Body of pancreas (tissue), 4 donors: ENCODE data around the gene SIN3A. TPM values are rescaled to one million over a fixed set of nuclear protein-coding genes. Genes with fewer than 3 reads are reported as not detected.

Source experiments
- ATAC-seq: fragments of 150-250 bp; one replicate; pipeline ENCODE4 v1.9.1; 2016
- DNase-seq, 4 donors: peaks; one replicate each; pipeline ENCODE4 v3.0.0-alpha.2; 2019
- H3K27ac ChIP-seq, 4 donors: fragments of 200-600 bp; sonication (generic); 1 replicate in 3 of 4; 2 replicates in 1 of 4; pipeline versions ENCODE4 v1.5.1 to v1.6.1; 2016 to 2019; ENCODE audit warnings: mild to moderate bottlenecking in 1 of 4, mixed read lengths in 1 of 4, moderate library complexity in 1 of 4
- H3K27me3 ChIP-seq, 2 donors: fragments of 200-600 bp; sonication (generic); one replicate each; pipeline ENCODE4 v1.6.0; 2016; ENCODE audit warnings: mild to moderate bottlenecking in 1 of 2
- H3K36me3 ChIP-seq, 2 donors: fragments of 200-600 bp; sonication (generic); replicated peaks in 1 of 2; 2 replicates each; pipeline ENCODE4 v1.5.1; 2016; ENCODE audit warnings: low read depth in 2 of 2; ENCODE audit not compliant: insufficient read depth in 1 of 2
- H3K4me1 ChIP-seq: fragments of 200-600 bp; sonication (generic); one replicate; pipeline ENCODE4 v1.6.0; 2016
- H3K4me3 ChIP-seq, 2 donors: fragments of 200-600 bp; sonication (generic); 1 replicate in 1 of 2; 2 replicates in 1 of 2; pipeline ENCODE4 v1.5.1; 2016 to 2019
- H3K9me3 ChIP-seq, 3 donors: fragments of 200-600 bp; sonication (generic); 1 replicate in 2 of 3; 2 replicates in 1 of 3; pipeline ENCODE4 v1.5.1; 2016
- POLR2A ChIP-seq, 3 donors: fragments of 450-650 bp; IDR thresholded peaks; one replicate each; pipeline ENCODE4 v1.6.1; 2016; ENCODE audit warnings: antibody characterized with exemption in 3 of 3, mild to moderate bottlenecking in 2 of 3
- WGBS, 2 donors: methylation state at CpG; one replicate each; pipeline ENCODE4 v1.1.5; 2017; 5-methylcytosine and 5-hydroxymethylcytosine counted together
- intact Hi-C: fragments of 100-400 bp; cut with DNase I; formaldehyde crosslinking; loops from one replicate; pipeline ENCODE4 v1.15.1; 2023
- total RNA-seq, 2 donors: library from RNA; depleted of rRNA; stranded (reverse); fragments of >200 nt; gene quantifications; one replicate each; pipeline ENCODE4 v1.1.0, GENCODE V29; 2016
- TF ChIP-seq, protein P1 (sequence below), 7 experiments: fragments of 450-650 bp in 4 of 7; fragments of 200-600 bp in 3 of 7; sonication (generic) in 3 of 7; IDR thresholded peaks; one replicate each; pipeline ENCODE4 v1.5.1; 2016 to 2019; ENCODE audit warnings: antibody characterized with exemption in 7 of 7

SIN3A gene
- total RNA-seq, 2 donors from 2014 or later: 17.1 to 23.1 TPM

DNA sequence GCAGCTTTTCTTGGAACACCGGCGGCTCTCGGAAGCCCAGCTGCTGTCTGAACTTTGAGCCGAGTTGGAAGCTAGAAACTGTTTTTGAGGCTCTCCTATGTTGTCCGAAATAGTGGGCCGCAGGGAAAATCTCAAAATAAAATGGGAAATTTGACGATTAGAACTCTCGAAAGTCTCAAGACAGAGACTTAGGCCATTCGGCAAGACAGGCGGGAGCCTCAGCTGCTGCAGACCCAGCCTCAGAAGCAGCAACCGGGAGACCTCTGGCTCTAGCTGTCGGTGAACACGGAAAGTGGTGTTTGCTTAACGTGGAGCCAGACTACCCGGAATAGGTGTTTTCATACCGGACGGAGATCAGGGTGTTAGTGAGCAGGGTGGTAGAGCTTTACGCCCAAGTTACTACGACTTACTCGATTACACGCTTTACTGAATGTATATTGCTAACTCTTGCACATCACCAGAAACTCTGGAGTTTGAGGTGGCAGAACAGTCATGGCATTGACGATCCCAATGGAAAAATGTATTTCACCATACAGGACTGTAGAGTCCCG, 82.7 kb downstream of the SIN3A start:
- peaks cover 0 to 22% of the 10 kb centered on the region in 2 donors for H3K36me3 ChIP-seq
- no peak for DNase-seq
- peak overlapping the region; percentile 82 to 86 for H3K4me3 ChIP-seq
- intact Hi-C loops: loop anchor here (10.0 kb wide), 1 partner anchor 316 kb away; no protein-coding TSS in a partner anchor
- peak overlapping the region; percentile 97 to 100 (median 99) for H3K27ac ChIP-seq
- TF ChIP-seq, protein P1, sequence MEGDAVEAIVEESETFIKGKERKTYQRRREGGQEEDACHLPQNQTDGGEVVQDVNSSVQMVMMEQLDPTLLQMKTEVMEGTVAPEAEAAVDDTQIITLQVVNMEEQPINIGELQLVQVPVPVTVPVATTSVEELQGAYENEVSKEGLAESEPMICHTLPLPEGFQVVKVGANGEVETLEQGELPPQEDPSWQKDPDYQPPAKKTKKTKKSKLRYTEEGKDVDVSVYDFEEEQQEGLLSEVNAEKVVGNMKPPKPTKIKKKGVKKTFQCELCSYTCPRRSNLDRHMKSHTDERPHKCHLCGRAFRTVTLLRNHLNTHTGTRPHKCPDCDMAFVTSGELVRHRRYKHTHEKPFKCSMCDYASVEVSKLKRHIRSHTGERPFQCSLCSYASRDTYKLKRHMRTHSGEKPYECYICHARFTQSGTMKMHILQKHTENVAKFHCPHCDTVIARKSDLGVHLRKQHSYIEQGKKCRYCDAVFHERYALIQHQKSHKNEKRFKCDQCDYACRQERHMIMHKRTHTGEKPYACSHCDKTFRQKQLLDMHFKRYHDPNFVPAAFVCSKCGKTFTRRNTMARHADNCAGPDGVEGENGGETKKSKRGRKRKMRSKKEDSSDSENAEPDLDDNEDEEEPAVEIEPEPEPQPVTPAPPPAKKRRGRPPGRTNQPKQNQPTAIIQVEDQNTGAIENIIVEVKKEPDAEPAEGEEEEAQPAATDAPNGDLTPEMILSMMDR (IDR thresholded peaks at IDR 0.05): no peak
- TF ChIP-seq POLR2A (IDR thresholded peaks at IDR 0.05): no peak
- no peaks in the 10 kb centered on the region for H3K27me3 ChIP-seq
- H3K9me3 ChIP-seq: no peaks in the 10 kb centered on the region
- peak; percentile 8 for ATAC-seq
- WGBS, 2 donors: 2% methylated on average over 20 to 23 of the region's 23 CpGs
- H3K4me1 ChIP-seq: peaks cover 25% of the 10 kb centered on the region

DNA sequence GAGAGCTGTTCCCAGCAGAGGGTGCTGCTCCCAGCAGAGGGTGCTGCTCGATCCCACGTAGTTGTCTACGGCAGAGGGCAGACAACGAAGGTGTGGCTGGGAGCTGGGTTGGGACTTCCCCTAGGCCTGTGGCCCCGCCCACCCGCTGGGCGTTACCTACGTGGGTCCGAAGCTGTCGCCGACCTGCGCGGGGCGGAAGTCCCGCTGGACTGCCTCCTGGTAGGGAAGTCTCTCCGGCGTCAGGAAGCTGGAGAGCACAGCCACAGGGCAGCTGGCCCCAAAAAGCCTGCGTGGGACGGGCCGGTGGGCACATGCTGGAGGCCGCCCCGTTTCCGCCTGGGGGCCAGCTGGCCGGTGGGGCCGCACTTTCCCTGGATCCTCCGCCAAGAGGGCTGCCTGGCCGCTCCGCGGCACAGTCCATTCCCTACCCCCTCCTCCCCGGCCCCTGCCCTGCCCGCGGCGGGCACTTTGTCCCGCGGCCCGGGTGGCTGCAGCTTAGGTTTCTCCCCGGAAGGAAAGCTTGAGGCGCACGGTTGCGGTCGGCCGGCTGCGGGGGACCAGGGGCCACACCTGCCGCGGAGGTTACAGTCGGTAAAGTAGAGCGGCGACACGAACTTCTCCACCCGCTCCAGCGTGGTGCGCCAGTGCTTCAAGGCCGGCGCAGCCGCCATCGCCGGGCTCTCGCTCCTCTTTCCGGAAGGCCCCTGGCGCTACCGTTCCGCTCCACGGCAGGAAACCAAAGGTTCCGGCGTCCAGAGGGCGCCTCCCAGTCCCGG, 83.4 kb downstream of the SIN3A start, which contains the start of gene MAN2C1:
MAN2C1 (minus strand) TSS at position 695 of the 776 bp plus-strand sequence; CDS start at position 671, 24 bp downstream.
- Histone ChIP-seq H3K36me3 (peaks cover 0 to 18% of the 10 kb centered on the region in 2 donors), H3K27me3 (no peaks in the 10 kb centered on the region), H3K27ac (peak within 1 kb of the TSS; percentile 97 to 100 (median 99)), H3K4me3 (peak within 1 kb of the TSS; percentile 82 to 86), H3K9me3 (no peaks in the 10 kb centered on the region), H3K4me1 (peaks cover 25% of the 10 kb centered on the region)
- 0% methylated on average over 2 to 67 of the region's 67 CpGs for WGBS, 2 donors
- DNase-seq (peak; percentile 97 to 98 (median 98)), ATAC-seq (peak; percentile 94)
- intact Hi-C loops: loop anchor here (10.0 kb wide), 1 partner anchor 317 kb away; no protein-coding TSS in a partner anchor
- TF ChIP-seq, protein P1 (IDR thresholded peaks at IDR 0.05): peak; percentile 62 to 93 (median 86)
- peak; percentile 92 to 98 (median 98) for TF ChIP-seq POLR2A (IDR thresholded peaks at IDR 0.05)

DNA sequence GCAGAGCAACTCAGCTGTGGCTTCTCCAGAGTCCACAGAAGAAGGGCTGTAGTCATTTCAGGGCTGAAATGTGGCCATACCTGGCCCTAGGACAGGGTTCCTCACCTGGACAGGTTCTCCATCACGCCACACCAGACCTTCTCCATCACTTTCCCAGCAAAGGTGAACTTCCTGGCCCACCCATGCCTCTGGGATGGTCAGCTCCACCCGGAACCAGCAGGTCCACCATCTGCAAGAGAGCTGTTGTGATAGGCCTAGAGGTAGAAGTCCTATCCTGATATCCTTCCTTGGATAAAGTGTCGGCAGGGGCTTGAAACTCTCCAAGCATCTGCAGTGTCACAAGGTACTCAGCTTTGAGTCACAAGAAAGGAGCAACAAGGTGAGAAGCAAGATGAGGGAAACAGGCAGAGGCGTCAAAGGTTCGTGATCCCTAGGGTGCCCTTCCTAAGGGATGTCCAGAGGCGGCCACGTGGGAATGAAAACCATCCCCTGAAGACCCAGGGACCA, 84.0 kb downstream of the SIN3A start:
- Histone ChIP-seq H3K9me3 (no peaks in the 10 kb centered on the region), H3K27ac (peak overlapping the region; percentile 97 to 100 (median 99)), H3K36me3 (peaks cover 0 to 16% of the 10 kb centered on the region in 2 donors), H3K27me3 (no peaks in the 10 kb centered on the region), H3K4me3 (no peak overlapping the region), H3K4me1 (peaks cover 25% of the 10 kb centered on the region)
- intact Hi-C loops: loop anchor here (10.0 kb wide), 1 partner anchor 317 kb away; no protein-coding TSS in a partner anchor
- WGBS, 2 donors: 29 to 52% methylated on average over 3 to 7 of the region's 7 CpGs
- no peak for DNase-seq
- ATAC-seq: no peak
- no peak for TF ChIP-seq POLR2A (IDR thresholded peaks at IDR 0.05)
- TF ChIP-seq, protein P1 (IDR thresholded peaks at IDR 0.05): no peak

DNA sequence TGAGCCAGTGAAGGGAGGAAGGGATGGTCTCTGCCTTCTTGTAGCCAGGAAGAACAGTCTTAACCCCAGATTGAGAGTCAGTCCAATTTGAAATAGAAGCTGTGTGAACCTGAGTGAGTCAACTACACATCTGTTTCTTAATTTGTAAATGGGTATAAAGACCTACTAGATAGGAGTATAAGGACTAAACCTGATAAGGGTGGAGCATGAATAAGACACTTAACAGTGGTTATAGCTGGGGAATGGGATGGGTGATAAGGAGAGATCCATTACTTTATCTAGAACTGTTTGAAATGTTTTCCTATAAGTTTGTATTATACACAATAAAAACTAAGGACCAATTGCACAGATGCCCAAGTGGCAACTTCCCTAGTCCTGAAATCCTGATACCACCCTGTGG, 84.5 kb downstream of the SIN3A start:
- Histone ChIP-seq H3K27me3 (no peaks in the 10 kb centered on the region), H3K4me1 (peaks cover 25% of the 10 kb centered on the region), H3K9me3 (no peaks in the 10 kb centered on the region), H3K27ac (peak overlapping the region in 2 of 4 donors; percentile 97 to 99), H3K4me3 (no peak overlapping the region), H3K36me3 (peaks cover 0 to 16% of the 10 kb centered on the region in 2 donors)
- intact Hi-C loops: loop anchor here (10.0 kb wide), 1 partner anchor 318 kb away; no protein-coding TSS in a partner anchor
- TF ChIP-seq POLR2A (IDR thresholded peaks at IDR 0.05): no peak
- TF ChIP-seq, protein P1 (IDR thresholded peaks at IDR 0.05): no peak
- no peak for ATAC-seq
- no peak for DNase-seq
